Measurements from ENCODE around the gene CAPN11. TPM values are rescaled to one million over a fixed set of nuclear protein-coding genes. Genes with fewer than 3 reads are reported as not detected.
A peak's percentile ranks its signal among the peaks of the same experiment; 100 is the strongest.

CAPN11 gene
- polyA plus RNA-seq, 3 donors, result 0.12 to 0.24 (median 0.17) TPM

- no peak for DNase-seq (ENCODE audit: low read depth in 3 of 3, low spot score in 2 of 3)
These were observed 6.5 kb upstream of the CAPN11 start for GRCh38 chr6:44152109-44152461.

- DNase-seq (ENCODE audit: low read depth in 3 of 3, low spot score in 2 of 3), result no peak
These were observed 6.1 kb upstream of the CAPN11 start for GRCh38 chr6:44152533-44152932.

- DNase-seq (ENCODE audit: low read depth in 3 of 3, low spot score in 2 of 3), result no peak
These were observed 4.6 kb upstream of the CAPN11 start for GRCh38 chr6:44154067-44154466.

GRCh38 chr6:44156494-44157151 lies 2.0 kb upstream of the CAPN11 start:
- no peak for DNase-seq (ENCODE audit: low read depth in 3 of 3, low spot score in 2 of 3)

DNA sequence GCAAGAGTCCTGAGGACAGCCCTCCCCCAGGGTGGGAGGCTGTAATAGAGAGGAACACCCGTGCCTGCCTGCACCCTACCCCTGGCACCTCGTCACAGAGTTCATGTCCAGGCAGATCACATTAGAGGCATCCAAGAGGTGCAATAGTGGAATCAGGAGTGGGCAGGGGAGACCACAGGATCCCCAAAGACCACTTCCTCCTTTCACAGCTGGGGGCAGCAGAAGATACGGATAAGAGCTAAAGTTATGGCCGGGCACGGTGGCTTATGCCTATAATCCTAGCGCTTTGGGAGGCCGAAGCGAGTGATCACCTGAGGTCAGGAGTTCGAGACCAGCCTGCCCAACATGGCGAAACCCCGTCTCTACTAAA lies 1.5 kb upstream of the CAPN11 start:
- no peak for DNase-seq (ENCODE audit: low read depth in 3 of 3, low spot score in 2 of 3)

DNA sequence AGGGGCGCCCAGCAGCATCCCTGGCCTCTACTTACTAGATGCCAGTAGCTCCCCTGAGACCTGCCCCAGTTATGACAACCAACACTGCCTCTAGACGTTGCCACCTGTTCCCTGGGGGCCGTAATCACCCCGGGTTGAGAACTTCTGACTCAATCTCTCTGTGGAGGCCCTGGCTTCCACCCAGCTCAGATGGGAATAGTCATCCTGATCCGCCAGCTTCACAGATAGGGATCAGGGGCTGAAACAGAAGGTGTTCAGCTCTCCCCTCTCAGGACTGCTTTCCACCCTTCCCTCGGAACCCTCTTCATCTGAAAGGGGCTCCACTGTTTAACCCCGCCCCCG lies 3.3 kb downstream of the CAPN11 start:
- no peak for DNase-seq (ENCODE audit: low read depth in 3 of 3, low spot score in 2 of 3)

DNA sequence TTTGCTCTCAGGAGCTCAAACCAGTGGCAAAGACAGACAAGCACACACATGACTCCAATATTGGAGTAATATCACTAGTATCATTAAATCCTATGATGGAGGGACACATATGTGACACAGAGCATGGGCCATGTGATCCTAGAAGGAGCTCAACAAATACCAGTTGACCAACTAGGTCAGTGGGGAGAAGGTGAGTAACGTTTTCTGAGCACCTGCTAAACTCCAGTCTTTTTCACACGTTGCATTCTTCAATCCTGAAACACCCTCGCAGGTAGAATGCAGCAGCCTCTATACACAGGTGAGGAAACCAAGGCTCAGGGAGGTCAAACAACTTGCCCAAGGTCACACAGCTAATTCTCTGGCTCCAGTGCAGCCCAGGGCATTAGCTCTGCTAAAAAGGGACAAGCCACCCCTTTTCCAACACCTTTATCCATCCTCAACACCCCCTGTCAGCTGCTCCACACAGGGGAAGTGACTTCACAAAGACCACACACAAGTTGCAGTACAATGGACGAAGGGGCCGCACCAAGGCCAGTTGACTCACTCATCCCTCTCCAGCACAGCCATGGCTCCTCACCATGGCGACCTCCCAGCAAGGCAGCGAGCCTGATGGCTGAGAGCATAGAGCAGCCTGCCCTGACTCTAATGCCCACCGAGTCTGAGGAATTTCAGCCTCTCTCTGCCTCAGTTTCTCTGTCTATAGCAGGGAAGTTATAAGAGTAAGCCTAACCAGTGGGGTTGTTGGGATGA lies 4.4 kb downstream of the CAPN11 start:
- DNase-seq (ENCODE audit: low read depth in 3 of 3, low spot score in 2 of 3), result no peak

DNA sequence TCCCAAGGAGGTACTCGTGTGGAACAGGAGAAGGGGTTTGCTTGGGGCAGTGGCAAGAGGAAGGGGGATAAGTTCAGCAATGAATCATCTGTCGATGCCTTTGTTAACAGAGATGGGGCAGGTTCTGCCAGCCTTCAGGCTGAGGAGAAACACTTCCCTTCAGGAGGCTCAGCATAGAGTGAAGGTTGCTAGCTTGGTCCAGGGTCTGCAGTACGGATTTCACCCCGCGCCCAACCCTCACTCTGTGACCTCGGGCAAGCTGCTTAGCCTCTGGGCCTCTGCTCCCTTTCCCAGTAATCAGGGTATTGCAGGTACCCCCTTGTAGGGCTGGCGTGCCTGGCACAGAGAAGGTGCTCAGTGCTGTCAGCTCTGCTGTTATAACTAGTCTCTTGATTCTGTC lies 7.5 kb downstream of the CAPN11 start:
- DNase-seq (ENCODE audit: low read depth in 3 of 3, low spot score in 2 of 3), result no peak

DNA sequence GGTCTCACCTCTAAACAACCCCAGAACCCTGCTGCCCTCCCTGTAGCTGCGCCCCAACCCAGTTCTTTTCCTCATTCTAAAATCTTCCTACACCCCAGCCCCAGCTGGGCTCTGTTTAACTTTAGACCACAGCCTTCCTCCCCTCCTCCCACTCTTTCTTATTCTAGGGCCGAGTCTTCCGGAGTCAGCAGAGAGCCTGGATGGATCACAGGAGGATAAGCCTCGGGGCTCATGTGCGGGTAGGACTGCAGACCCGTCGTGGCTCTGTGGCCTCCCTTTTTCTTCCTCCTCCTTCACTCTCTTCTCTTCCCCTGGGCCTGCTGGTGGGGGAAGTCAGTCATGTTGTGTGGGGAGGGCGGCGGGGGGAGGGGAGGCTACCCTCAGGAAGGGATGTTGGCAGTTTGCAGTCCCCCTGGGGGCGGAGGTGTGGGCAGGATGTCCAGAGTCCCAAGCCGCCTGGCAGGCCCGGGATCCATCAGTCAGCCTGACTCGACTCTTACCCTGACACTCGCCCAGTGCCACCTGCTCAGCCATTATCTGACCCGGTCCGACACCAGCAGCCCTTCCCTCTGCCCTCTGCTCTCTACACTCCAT lies 8.1 kb downstream of the CAPN11 start:
- DNase-seq (ENCODE audit: low read depth in 3 of 3, low spot score in 2 of 3), result no peak

DNA sequence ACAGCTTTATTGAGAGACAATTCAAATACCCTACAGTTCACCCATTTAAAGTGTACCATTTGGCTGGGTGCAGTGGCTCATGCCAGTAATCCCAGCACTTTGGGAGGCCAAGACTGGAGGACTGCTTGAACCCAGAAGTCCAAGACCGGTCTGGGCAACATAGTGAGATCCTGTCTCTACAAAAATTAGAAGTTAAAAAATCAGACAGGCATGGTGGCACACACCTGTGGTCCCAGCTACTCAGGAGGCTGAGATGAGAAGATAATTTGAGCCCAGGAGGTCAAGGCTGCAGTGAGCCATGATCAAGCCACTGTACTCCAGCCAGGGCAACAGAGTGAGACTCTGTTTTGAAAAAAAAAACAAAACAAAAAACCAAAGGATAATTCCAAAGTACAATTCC lies 8.9 kb downstream of the CAPN11 start:
- no peak for DNase-seq (ENCODE audit: low read depth in 3 of 3, low spot score in 2 of 3)

- DNase-seq (ENCODE audit: low read depth in 3 of 3, low spot score in 2 of 3), result no peak
These were observed 10.5 kb downstream of the CAPN11 start for GRCh38 chr6:44169154-44169553.

DNA sequence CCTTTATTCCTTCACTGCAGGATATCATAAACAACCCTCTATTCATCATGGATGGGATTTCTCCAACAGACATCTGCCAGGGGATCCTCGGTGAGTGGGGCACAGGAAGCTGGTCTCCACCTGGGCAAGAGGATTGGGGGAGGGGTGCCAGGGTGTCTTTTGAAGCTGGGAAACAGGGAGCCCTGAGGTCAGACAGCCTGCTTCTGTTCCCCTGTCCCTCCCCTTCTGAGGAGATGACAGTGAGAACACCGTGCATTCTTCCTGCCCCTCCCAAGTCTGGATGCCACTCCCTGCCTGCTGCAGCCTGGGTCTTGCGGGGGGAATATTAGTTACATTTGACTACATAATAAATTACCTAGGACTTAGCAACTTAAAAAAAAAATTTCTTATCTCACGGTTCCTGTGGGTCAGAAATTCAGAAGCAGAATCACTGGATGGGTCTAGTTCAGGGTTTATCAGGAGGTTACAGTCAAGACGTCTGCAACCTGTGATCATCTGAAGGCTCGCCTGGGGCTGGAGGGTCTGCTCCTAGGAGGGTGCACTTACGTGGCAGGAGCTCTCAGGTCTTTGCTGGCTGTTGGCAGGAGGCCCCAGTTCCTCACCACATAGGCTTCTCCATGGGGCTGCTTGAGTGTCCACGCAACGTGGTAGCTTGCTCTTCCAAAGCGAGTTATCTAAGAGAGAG lies 11.4 kb downstream of the CAPN11 start:
- no peak for DNase-seq (ENCODE audit: low read depth in 3 of 3, low spot score in 2 of 3)

DNA sequence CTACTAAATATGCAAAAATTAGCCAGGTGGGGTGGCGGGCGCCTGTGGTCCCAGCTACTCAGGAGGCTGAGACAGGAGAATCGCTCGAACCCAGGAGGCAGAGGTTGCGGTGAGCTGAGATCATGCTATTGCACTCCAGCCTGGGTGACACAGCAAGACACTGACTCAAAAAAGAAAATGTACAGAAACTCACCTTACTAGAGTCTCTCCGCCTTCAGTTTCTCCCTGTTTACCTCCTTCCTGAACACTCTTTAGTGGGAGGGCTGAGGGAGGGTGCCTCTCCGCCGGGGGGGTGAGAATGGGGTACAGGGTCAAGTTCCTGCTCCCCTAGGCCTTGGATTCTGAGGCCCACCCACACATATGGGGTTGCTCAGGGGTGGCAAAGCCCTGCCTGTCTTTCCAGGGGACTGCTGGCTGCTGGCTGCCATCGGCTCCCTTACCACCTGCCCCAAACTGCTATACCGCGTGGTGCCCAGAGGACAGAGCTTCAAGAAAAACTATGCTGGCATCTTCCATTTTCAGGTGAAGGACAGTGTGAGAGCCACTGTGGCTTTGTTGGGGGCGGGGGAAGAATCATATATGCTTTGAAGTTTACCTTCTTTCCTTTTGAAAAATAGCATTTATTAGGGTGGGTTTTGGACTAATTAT lies 13.4 kb downstream of the CAPN11 start:
- no peak for DNase-seq (ENCODE audit: low read depth in 3 of 3, low spot score in 2 of 3)

DNA sequence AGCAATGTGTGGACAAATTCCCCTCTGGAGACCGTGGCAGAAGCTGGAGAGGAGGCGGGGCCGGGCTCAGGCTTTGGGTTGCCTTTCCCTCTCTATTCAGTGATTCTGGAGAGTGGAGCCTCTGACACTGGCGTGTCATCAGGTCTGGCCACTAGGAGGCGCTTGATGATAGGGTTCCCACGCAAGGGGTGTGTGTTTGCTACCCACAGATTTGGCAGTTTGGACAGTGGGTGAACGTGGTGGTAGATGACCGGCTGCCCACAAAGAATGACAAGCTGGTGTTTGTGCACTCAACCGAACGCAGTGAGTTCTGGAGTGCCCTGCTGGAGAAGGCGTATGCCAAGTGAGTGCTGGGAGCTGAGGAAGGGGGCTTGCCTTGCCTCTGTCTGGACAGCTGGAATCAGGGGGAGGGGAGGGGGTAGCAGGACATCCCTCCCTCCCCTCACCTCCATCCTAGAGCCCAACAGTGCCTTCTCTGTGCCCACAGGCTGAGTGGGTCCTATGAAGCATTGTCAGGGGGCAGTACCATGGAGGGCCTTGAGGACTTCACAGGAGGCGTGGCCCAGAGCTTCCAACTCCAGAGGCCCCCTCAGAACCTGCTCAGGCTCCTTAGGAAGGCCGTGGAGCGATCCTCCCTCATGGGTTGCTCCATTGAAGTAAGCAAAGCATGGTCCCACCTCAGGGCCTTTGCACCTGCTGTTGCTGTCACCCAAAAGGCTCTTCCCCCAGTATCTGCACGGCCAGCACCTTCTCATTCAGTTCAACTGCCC lies 14.3 kb downstream of the CAPN11 start:
- peak; percentile 58 to 66 (median 63) for DNase-seq (ENCODE audit: low read depth in 3 of 3, low spot score in 2 of 3)

DNA sequence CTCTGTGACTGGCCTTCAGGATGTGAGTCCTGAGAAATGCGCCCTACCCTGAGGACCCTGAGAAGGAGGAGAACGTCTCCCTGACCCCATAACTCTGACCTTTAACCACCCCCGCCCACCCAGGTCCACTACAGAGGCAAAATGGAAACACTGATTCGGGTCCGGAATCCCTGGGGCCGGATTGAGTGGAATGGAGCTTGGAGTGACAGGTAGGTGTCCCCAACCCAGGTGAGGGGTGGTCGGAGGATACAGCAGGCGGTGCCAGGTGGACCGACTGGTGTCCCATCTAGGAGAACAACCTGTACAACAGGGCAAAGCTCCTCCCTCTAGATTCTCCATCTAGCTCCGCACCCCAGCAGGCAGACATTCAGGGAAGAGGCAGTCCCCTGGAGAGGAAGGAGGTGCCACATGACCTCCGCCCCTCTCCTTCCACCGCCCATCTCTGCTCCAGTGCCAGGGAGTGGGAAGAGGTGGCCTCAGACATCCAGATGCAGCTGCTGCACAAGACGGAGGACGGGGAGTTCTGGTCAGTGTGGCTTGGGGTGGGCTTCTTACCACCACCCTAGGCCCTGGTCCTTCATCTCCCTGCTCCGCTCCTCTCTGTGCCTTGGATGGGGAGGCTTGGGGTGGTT lies 17.6 kb downstream of the CAPN11 start:
- DNase-seq (ENCODE audit: low read depth in 3 of 3, low spot score in 2 of 3), result no peak

- no peak for DNase-seq (ENCODE audit: low read depth in 3 of 3, low spot score in 2 of 3)
These were observed 18.3 kb downstream of the CAPN11 start for GRCh38 chr6:44176762-44177509.

DNA sequence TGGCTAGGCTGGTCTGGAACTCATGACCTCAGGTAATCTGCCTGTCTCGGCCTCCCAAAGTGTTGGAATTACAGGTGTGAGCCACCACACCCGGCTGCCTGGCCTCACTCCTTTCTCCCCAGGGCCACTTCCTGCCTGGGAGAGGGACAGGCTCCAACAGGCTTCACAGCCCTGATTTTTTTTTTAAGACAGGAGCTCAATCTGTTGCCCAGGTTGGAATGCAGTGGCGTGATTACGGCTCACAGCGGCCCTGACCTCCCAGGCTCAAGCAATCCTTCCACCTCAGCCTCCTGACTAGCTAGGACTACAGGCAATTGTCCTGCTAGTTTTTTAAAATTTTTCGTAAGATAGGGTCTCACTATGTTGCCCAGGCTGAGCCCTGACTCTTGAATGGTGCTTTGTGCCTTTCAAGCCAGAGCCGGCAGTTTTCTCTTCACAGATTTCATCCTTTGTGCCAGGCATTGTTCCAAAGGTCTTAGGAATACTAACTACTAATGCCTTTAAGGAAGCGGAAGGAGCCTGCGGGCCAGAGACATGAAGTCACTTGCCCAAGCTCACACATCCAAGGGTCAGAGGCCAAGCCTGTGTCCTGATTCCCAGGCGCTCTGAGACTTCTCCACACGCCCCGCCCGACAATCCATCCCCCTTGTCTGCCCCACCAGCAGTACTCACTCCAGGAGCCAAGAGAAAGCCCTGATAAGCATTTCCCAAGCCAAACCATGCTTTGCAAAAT lies 19.2 kb downstream of the CAPN11 start:
- no peak for DNase-seq (ENCODE audit: low read depth in 3 of 3, low spot score in 2 of 3)

GRCh38 chr6:44178424-44179071 lies 19.9 kb downstream of the CAPN11 start:
- no peak for DNase-seq (ENCODE audit: low read depth in 3 of 3, low spot score in 2 of 3)

Measured in right renal cortex interstitium (tissue), 3 donors.